GM19395 (cell line): ENCODE data around the gene SPI1.

ENCODE experiments used
- ATAC-seq: cut with Tn5 transposase; IDR thresholded peaks from one replicate; pipeline ENCODE4 v1.9.1; 2021; ENCODE audit warnings: mild to moderate bottlenecking, moderate library complexity; ENCODE audit not compliant: unreplicated experiment

The SPI1 gene

DNA sequence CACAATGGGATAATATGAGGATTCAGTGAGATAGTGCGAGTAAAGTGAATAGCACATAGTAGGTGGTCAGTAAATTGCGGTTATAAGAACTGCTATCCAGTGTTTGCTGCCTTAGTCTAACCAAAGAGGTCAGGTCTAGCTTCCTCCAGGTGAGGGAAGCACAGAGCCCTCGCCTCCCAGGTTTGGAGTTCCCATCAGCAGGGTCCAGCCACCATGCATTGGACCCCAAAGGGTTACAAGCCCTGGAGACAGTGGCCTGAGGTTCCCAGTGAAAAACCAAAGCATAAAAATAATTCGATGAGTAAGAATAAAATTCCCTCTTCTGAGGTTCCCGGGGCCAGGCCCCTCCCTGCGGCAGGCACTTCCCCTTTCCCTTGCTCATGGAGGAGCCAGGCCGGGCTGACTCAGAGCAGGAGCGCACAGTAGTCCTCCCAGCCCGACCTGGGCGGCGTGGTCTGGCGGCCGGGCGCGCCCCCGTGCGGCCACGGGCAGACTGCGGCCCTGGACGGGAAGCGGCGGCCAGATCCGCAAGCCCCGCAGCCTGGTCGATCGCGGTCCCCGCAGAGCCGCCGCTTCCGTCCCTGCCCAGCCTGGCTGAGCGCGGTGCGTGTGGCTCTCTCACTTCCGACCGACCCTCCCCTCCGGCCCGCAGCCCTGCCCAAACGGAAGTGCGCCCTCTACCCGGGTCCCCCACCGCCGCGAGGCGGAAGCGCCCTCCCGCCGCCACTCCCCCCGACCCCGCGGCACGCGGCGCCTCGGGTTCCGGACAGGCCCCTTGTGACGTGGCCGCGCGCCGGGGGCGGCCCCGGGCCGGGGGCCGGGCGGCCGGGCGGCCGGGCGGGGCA, 29.6 kb upstream of the SPI1 start, which contains the start of gene SLC39A13:
TSS of gene SLC39A13 (plus strand) at position 845 of the 845 bp plus-strand sequence. CDS start 1,505 bp downstream, outside the sequence.
- ATAC-seq = peak; percentile 84

GRCh38 chr11:47406896-47407745, 28.8 kb upstream of the SPI1 start:
- no peak for ATAC-seq

DNA sequence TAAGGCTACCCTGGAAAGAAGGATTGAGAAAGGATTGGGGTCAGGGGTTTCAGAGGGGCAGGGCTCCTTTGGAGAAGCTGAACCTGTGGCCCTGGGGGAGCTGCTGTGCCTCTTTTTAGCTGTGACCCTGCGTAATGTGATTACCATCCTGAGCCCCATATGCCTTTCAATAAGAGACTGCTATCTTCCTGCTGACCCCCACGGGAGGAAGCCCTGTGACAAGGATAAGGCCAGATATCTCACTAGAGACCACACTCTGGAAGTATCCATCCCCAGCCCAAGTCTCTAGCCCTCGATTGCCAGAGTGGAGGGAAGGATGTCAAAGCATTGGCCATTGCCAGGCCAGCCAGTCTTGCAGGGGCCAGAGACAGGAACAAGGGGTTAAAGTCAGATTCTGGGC, 25.2 kb upstream of the SPI1 start:
- ATAC-seq = no peak

DNA sequence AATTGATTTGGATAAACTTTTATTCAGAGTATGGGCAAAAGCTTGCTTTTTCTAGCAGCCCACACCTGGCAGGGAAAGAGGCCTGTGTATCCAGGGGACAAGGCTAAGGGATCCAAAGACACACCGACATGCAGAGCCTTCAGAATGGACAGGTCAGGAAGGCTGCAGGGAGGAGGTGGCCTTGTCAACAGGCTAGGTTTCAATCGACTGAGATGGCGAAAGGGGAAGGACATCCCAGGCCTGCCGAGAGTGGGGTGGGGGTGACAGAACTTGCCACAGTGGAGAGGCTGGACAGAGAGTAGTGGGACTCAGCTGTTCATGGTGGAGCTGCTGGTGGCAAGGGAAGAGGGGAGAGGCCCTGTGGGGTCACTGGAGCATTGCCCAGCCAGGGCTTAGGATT, 24.8 kb upstream of the SPI1 start:
- ATAC-seq = no peak

DNA sequence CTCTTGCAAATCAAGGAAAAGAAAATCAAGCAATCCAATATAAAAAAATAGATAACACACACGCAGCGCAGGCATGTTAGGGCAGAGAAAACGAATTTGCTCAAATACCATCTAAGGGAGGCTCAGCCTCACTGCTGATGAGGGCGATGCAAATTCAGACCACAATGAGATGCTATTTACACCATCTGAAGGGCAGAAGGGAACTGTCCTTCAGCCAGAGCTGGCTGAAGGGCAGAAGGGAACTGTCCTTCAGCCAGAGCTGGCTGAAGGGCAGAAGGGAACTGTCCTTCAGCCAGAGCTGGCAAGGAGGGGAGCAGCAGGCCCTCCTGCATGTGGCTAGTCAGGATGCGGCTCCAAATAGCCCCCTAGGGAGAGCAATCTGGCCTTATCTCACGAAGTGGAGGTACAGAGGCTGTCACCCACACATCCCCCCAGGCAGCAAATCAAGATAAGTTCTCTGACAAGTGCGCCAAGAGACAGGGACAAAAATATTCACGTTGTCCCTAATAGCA, 22.5 kb upstream of the SPI1 start:
- ATAC-seq = peak; percentile 79

GRCh38 chr11:47399860-47400767, 21.8 kb upstream of the SPI1 start:
- ATAC-seq = peak; percentile 58

DNA sequence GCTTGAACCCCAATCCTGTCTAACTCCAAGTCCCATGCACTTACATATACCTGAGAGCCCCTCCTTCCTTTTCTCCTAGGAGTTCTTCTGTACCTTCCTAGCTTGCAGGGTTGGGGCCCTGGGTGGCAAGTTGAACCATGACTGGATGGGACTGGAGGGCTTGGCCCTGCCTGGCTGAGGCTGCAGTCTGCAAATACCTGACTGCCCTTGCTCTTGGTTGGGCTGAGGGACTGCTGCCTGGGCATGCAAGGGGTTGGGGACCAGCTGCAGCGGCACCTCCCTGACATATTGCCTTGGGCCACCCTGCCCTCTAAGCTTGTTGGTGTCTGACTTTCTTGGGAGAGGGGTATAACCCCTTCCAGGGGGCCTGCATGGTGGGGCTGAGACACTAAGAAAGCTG, 20.2 kb upstream of the SPI1 start:
- no peak for ATAC-seq

DNA sequence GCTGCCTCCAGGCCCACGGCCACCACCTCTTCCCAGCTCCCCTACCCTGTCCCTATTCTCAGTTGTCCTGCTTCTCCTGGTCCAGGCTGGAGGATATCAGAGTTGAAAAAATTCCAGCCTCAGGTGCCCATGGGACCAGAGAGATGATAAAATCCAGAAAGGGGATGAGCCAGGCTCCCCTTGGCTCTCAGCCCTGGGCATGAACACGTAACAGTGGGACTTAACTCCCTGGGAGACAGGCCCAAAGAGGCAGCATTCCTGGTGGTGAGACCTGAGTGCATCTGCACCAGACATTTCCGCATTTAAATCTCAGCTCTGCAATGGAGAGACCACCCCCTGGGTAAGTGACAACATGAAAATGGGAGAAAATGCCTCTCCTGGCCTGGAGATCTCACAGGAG, 19.7 kb upstream of the SPI1 start:
- ATAC-seq = no peak

DNA sequence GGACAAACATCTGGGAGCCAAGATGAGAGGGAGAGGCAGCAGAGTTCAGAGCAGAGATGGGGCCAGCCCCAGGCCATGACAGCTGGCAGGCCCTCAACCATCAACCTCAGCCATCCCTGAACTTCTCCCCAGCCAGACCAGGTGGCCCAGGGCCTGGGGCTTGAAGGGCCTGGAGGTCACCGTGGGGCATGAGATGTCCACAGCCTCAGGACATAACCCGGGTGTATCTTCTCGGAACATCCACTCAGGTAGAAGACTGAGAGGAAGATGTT, 17.6 kb upstream of the SPI1 start:
- ATAC-seq = no peak

- ATAC-seq = no peak
Measured at GRCh38 chr11:47395223-47396048, 17.1 kb upstream of the SPI1 start.

GRCh38 chr11:47394322-47395222, 16.2 kb upstream of the SPI1 start:
- ATAC-seq = peak; percentile 65

GRCh38 chr11:47394050-47394321, 15.6 kb upstream of the SPI1 start:
- ATAC-seq = no peak

- ATAC-seq = no peak
Measured at GRCh38 chr11:47393163-47394049, 15.1 kb upstream of the SPI1 start.

DNA sequence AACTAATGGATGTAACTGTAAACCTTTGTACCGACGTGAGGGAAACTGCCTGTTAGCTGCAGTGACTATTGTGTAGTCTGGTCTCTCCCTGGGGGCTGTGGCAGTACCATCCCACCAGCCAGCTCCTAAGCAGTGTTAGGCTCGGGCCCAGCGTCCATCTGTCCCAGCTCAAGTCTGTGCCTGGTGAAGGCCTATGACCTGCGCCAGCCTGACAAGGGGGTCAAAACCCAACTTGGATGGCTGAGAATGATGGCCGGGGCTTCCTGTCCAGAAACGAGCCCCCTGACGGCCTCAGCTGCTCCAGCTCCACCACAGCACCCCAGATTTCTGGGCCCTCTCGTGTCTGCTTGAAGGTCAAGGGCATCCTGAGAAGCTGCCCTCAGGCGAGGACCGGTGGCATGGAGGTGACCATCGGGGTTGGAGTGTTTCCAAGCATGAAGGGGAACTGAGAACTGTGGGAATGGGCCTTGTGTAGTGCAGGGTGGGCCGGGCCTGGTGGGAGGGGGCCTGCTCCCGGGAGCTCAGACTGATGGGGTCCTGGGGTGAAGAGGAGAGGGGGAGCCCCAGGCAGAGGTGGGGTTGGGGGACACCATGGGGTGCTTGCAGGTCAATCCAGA, 14.3 kb upstream of the SPI1 start:
- no peak for ATAC-seq

DNA sequence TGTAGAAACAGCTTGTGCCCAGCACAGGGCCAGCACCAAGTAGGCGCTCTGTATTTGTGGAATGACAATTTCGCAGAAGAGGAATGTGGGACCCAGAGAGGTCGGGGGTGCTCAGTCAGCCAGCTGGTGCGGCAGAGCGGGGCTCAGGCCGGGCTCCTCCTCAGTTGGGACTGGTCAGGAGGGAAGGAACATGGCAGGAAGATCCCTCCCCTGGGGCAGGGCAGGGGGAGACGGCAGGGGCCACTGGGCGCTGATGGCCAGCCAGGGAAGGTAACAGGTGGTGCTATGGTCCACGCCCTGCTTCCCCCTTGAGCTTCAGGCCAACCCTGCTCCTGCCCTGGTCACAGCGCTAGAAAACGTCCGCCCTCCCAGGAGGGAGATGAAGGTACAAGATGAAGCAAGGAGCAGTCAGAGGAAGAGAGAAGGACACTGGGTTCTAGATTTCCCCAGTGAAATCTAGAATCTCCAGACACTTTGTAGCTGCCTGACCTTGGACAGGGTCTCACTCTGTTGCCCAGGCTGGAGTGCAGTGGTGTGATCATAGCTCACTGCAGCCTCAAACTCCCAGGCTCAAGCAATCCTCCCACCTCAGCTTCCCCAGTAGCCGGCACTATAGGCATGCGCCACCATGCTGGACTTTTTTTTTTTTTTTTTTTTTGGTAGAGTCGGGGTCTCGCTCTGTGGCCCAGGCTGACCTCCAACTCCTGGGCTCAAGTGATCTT, 13.5 kb upstream of the SPI1 start:
- ATAC-seq = no peak

- ATAC-seq = no peak
Measured at GRCh38 chr11:47391077-47391583, 12.8 kb upstream of the SPI1 start.

- ATAC-seq = no peak
Measured at GRCh38 chr11:47390422-47390760, 12.0 kb upstream of the SPI1 start.
